Aorta (tissue), 5 donors: ENCODE measurements around the gene VIPR2. TPM values are rescaled to one million over a fixed set of nuclear protein-coding genes. Genes with fewer than 3 reads are reported as not detected.
A peak's percentile ranks its signal among the peaks of the same experiment; 100 is the strongest.

Source experiments
- ATAC-seq: fragments of 200-7000 bp; cut with Tn5 transposase; one replicate; pipeline ENCODE4 v1.9.1; 2022; ENCODE audit warnings: moderate library complexity; ENCODE audit not compliant: low FRiP score
- DNase-seq, 2 donors: peaks; one replicate each; pipeline ENCODE4 v3.0.0-alpha.2; 2020
- H3K27ac ChIP-seq, 2 donors: one replicate each; pipeline ENCODE4 v1.5.1; 2013; ENCODE audit warnings: low read length in 2 of 2, mild to moderate bottlenecking in 2 of 2, moderate library complexity in 2 of 2, control low read depth in 1 of 2, inconsistent platforms in 1 of 2, low read depth in 1 of 2
- H3K27me3 ChIP-seq, 2 donors: one replicate each; pipeline ENCODE4 v1.6.1; 2013; ENCODE audit warnings: control low read depth in 1 of 2, low read length in 1 of 2, mild to moderate bottlenecking in 1 of 2, moderate library complexity in 1 of 2; ENCODE audit not compliant: insufficient read depth in 2 of 2, control insufficient read depth in 1 of 2
- H3K36me3 ChIP-seq, 2 donors: one replicate each; pipeline ENCODE4 v1.6.1; 2013; ENCODE audit warnings: control low read depth in 1 of 2, low read length in 1 of 2, mild to moderate bottlenecking in 1 of 2; ENCODE audit not compliant: insufficient read depth in 2 of 2, control insufficient read depth in 1 of 2
- H3K4me1 ChIP-seq, 2 donors: one replicate each; pipeline ENCODE4 v1.6.1; 2013; ENCODE audit warnings: low read length in 2 of 2, control low read depth in 1 of 2, mild to moderate bottlenecking in 1 of 2, moderate library complexity in 1 of 2; ENCODE audit not compliant: insufficient read depth in 2 of 2, control insufficient read depth in 1 of 2
- H3K4me3 ChIP-seq, 2 donors: one replicate each; pipeline ENCODE4 v1.5.1; 2013; ENCODE audit warnings: low read length in 2 of 2, control low read depth in 1 of 2, mild to moderate bottlenecking in 1 of 2
- H3K9me3 ChIP-seq: one replicate; pipeline ENCODE4 v1.6.1; 2013; ENCODE audit warnings: mild to moderate bottlenecking, low read length; ENCODE audit not compliant: control insufficient read depth
- WGBS, 2 donors: extraction: QIAGEN DNeasy Blood & Tissue Kit; methylation state at CpG; one replicate each; pipeline ENCODE4 v1.1.7; 2013; 5-methylcytosine and 5-hydroxymethylcytosine counted together
- intact Hi-C, 2 donors: fragments of 100-400 bp; cut with DNase I; formaldehyde crosslinking; loops; one replicate each; pipeline versions ENCODE4 v1.14.2 to v1.15.0; 2022
- polyA plus RNA-seq, 2 donors: library from polyadenylated mRNA; stranded (reverse); fragments of 200-250 nt; gene quantifications; one replicate each; pipeline ENCODE4 v1.2.3, GENCODE V29; 2013
- total RNA-seq, 2 donors: library from RNA; stranded (reverse); fragmentation: NEBNext Ultra II Directional; extraction: Animal tissue kit (Norgen Biotek cat#: 25700); gene quantifications; one replicate each; pipeline ENCODE4 v1.2.1, GENCODE V29; 2021
- donor health status: healthy with polysubstance abuse.
- donor health status: Bipolar disorder and iron deficiency.
- donor health status: DM: no; HTN: no; CAD: no.
- donor health status: DM: no; HTN: no; CAD: no.
- donor health status: DM: yes; HTN: yes; CAD: no.

VIPR2 gene
- total and polyA plus RNA-seq, 4 donors, result 3.3 to 14.1 (median 11.5) TPM

- Histone ChIP-seq H3K27ac (no peak overlapping the region), H3K4me3 (no peak overlapping the region), H3K4me1 (no peaks in the 10 kb centered on the region), H3K27me3 (no peaks in the 10 kb centered on the region), H3K36me3 (no peaks in the 10 kb centered on the region), H3K9me3 (no peaks in the 10 kb centered on the region)
- no peak for ATAC-seq
- no peak for DNase-seq
- intact Hi-C loops, result no loop called here
- WGBS, 2 donors, result 97 to 99% methylated on average over 1 of the region's 1 CpG
Measured at GRCh38 chr7:159045839-159046238, 98.8 kb downstream of the VIPR2 start.

DNA sequence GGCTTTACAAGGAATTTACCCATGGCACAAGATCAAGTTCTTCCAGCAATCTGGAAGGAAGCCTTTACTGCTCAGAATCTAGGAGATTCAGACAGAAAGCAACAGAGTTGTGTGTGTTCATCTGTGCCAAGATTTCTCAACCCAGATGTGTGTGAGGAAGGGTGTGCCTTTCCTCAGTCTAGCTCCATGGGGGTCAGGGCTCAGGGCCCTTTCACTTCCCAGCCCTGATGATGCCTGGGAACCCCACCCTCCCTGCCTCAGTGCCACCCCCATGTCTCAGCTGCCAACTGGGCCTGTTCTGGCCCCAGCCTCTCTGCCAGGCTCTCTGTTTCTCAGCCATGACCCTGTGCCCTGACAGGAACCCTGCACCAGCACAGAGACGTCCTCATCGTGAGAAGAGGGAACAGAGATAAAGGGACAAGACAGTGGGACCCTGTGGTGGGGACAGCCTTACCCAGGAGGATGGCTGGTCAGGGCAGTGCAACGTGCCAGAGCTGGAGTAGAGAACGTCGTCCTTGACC is 102.0 kb downstream of the VIPR2 start:
- no peaks in the 10 kb centered on the region for H3K27me3 ChIP-seq
- no peaks in the 10 kb centered on the region for H3K9me3 ChIP-seq
- no peaks in the 10 kb centered on the region for H3K4me1 ChIP-seq
- peak overlapping the region in 1 of 2 donors; percentile 1 for H3K27ac ChIP-seq
- no peak overlapping the region for H3K4me3 ChIP-seq
- DNase-seq (no peak), ATAC-seq (peak; percentile 61)
- H3K36me3 ChIP-seq, result no peaks in the 10 kb centered on the region
- intact Hi-C loops, result loop anchor here in 1 of 2 donors (5.0 kb wide), 1 partner anchor 65 kb away; no protein-coding TSS in a partner anchor
- 61 to 72% methylated on average over 5 of the region's 5 CpGs for WGBS, 2 donors

DNA sequence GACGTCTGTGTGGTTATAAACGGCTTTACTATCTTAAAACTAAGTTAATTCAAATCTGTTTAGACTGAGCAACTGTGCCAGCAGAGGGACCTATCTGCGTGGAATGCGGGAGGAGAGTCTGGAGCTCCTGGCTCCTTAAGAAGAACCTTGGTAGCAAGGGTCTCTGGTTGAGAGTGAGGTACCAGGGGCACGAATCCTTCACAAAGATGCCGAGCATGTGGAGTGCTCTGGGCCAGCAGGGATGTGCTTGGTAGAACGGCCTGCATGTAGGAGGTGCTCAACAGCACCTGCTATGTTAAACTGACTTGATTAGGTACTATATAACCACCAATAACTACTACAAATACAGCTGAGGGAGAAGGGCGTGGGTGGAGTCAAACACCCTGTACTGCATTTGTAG is 102.6 kb downstream of the VIPR2 start:
- 46% methylated on average over 8 of the region's 8 CpGs for WGBS, 2 donors
- intact Hi-C loops, result loop anchor here in 1 of 2 donors (5.0 kb wide), 1 partner anchor 65 kb away; no protein-coding TSS in a partner anchor
- no peak for DNase-seq

DNA sequence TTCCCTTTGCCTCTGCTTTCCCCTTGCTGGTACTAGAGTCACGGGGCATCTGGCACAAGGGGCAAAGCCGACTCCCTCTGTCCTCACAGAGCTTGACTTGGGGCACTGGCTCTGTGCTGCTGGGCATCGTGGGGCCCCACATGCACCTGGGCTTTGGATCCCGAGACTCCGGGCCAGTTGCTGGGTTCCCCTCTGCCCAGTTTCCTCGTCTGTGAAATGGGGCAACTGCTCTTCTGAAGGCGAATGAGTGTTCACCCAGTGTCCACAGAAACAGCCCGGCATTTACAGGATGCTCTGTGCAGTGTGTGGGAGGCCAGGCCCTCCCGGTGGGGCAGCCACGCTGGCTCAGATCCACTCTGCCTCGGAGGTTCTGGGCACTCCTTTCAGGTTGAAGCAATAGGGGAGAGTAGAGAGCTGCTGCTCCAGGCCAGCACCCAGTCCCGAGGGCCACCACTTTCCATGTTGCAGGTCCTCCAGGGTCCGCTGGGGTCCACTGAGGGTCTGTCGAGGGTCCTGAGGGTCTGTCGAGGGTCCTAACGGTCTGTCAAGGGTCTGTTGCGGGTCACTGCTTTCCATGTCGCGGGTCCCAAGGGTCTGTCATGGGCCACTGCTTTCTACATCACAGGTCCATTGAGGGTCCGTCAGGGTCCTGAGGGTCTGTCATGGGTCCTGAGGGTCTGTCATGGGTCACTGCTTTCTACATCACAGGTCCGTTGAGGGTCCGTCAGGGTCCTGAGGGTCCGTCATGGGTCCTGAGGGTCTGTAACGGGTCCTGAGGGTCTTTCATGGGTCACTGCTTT is 103.6 kb downstream of the VIPR2 start:
- WGBS, 2 donors, result 85 to 91% methylated on average over 24 of the region's 24 CpGs
- DNase-seq (no peak), ATAC-seq (peak; percentile 8)

More for the DNA sequence above, 102.6 kb downstream of the VIPR2 start:
- no peaks in the 10 kb centered on the region for H3K4me1 ChIP-seq
- H3K36me3 ChIP-seq, result no peaks in the 10 kb centered on the region
- ATAC-seq, result peak; percentile 15
- H3K9me3 ChIP-seq, result no peaks in the 10 kb centered on the region
- H3K27ac ChIP-seq, result peak overlapping the region in 1 of 2 donors; percentile 21
- no peaks in the 10 kb centered on the region for H3K27me3 ChIP-seq
- H3K4me3 ChIP-seq, result no peak overlapping the region

GRCh38 chr7:159040146-159040545 is 104.5 kb downstream of the VIPR2 start:
- no peaks in the 10 kb centered on the region for H3K4me1 ChIP-seq
- no peaks in the 10 kb centered on the region for H3K9me3 ChIP-seq
- WGBS, 2 donors, result 75 to 76% methylated on average over 10 of the region's 10 CpGs
- H3K27me3 ChIP-seq, result no peaks in the 10 kb centered on the region
- no peak overlapping the region for H3K27ac ChIP-seq
- no peak overlapping the region for H3K4me3 ChIP-seq
- ATAC-seq (no peak), DNase-seq (no peak)
- H3K36me3 ChIP-seq, result no peaks in the 10 kb centered on the region
- intact Hi-C loops, result loop anchor here in 1 of 2 donors (5.0 kb wide), 1 partner anchor 67 kb away; no protein-coding TSS in a partner anchor

More for the DNA sequence above, 103.6 kb downstream of the VIPR2 start:
- no peaks in the 10 kb centered on the region for H3K9me3 ChIP-seq
- H3K27me3 ChIP-seq, result no peaks in the 10 kb centered on the region
- H3K36me3 ChIP-seq, result no peaks in the 10 kb centered on the region
- intact Hi-C loops, result loop anchor here in 1 of 2 donors (5.0 kb wide), 1 partner anchor 66 kb away; no protein-coding TSS in a partner anchor
- no peaks in the 10 kb centered on the region for H3K4me1 ChIP-seq
- no peak overlapping the region for H3K4me3 ChIP-seq
- H3K27ac ChIP-seq, result no peak overlapping the region

DNA sequence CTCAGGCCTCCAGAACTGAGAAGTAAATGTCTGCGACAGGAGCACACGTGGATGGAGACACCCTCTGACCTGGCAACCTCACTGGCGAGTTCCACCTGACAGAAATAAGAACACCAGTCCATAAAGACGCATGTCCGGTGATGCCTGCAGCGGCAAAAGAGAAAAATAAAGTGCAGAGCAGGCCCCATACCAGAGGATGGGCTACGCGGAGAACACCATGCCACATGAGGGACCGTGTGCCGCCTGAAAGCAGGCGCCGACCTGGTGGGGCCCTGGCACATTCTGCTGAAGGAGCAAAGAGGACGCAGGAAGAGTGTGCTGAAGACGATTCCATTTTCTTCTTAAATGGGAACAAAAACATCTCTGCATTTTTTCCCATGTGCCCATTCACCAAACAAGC is 105.0 kb downstream of the VIPR2 start:
- Histone ChIP-seq H3K36me3 (no peaks in the 10 kb centered on the region), H3K4me1 (no peaks in the 10 kb centered on the region), H3K9me3 (no peaks in the 10 kb centered on the region), H3K4me3 (no peak overlapping the region), H3K27ac (no peak overlapping the region), H3K27me3 (no peaks in the 10 kb centered on the region)
- no peak for DNase-seq
- ATAC-seq, result no peak
- WGBS, 2 donors, result 93 to 95% methylated on average over 14 of the region's 14 CpGs
- intact Hi-C loops, result loop anchor here in 1 of 2 donors (5.0 kb wide), 1 partner anchor 68 kb away; no protein-coding TSS in a partner anchor

DNA sequence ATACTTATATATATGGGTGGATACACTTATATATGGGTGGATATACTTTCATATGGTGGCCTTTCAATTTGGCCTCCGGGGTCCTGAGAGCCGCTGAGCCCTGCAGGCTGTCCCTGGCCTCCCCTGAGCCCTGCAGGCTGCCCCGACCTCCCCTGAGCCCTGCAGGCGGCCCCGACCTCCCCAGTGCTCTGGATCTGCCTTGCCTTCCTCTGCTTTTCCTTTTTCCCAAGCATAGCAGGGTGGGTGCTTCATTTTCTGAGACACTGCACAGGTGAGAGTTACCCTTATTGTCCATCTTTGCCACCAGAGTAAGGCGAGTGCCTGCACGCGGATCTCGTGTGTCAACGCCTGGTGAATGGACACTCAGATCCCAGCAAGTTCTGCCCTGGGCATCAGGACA is 106.6 kb downstream of the VIPR2 start:
- WGBS, 2 donors, result 86 to 89% methylated on average over 10 of the region's 10 CpGs
- intact Hi-C loops, result no loop called here
- H3K9me3 ChIP-seq, result no peaks in the 10 kb centered on the region
- H3K4me1 ChIP-seq, result no peaks in the 10 kb centered on the region
- H3K27me3 ChIP-seq, result no peaks in the 10 kb centered on the region
- H3K36me3 ChIP-seq, result no peaks in the 10 kb centered on the region
- DNase-seq (no peak), ATAC-seq (no peak)
- no peak overlapping the region for H3K4me3 ChIP-seq
- no peak overlapping the region for H3K27ac ChIP-seq

DNA sequence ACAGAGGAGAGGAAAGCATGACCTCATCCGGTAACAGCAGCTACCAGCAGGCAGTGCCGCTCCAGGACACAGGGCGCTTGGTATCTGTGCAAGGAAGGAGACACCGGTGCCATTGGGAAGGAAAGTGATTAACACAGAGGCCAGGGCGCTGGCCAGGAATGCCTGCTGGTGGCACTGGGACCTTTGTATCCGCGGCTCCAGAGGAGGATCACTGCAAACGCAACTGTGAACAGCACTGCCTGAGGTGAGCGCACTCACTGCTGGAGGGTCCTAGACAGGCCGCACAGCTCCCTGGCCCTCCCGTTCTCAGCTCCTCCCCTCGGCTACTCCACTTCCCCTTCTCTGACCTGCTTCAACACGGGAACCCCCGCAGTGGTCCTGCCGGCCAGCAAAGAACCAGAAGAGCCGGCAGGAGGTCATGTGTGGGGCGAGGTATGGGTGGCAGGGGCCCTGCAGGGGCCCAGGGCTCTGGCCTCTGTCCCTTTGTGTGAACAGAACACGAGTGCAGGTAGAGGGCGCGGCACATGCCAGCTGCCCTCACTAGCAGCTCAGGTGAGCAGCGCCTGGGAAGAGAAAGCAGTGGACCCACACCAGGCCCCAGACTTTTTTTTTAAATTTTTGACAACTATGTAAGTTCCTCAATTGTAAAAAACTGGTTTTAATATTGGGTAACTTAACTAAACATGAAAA is 107.6 kb downstream of the VIPR2 start:
- Histone ChIP-seq H3K27me3 (no peaks in the 10 kb centered on the region), H3K9me3 (no peaks in the 10 kb centered on the region), H3K4me1 (no peaks in the 10 kb centered on the region), H3K4me3 (no peak overlapping the region), H3K36me3 (no peaks in the 10 kb centered on the region), H3K27ac (no peak overlapping the region)
- 79 to 82% methylated on average over 20 to 21 of the region's 21 CpGs for WGBS, 2 donors
- ATAC-seq (no peak), DNase-seq (no peak)
- intact Hi-C loops, result no loop called here
